T-cell (primary cell): ENCODE data around the gene ABCB9. TPM values are rescaled to one million over a fixed set of nuclear protein-coding genes. Genes with fewer than 3 reads are reported as not detected.

Experiments used
- ATAC-seq, 4 experiments: fragments of 200-7000 bp in 3 of 4; fragments of 150-1000 bp in 1 of 4; cut with Tn5 transposase; replicated peaks in 1 of 4; 1 replicate in 3 of 4; 2 replicates in 1 of 4; pipeline ENCODE4 v1.10.0; 2021; ENCODE audit warnings: moderate library complexity in 3 of 4, mild to moderate bottlenecking in 2 of 4, moderate number of reproducible peaks in 1 of 4
- CTCF ChIA-PET, 2 donors: fragments of 300-600 bp; sonication (Branson Sonifier 250); formaldehyde crosslinking; loops; one replicate each; lab custom pipeline; 2022; ENCODE audit warnings: antibody characterized with exemption in 2 of 2; lab: Charles Lee
- POLR2A ChIA-PET, 2 donors: fragments of 300-600 bp; sonication (Branson Sonifier 250); formaldehyde crosslinking; loops; one replicate each; lab custom pipeline; 2022; ENCODE audit warnings: antibody characterized with exemption in 2 of 2; lab: Charles Lee
- DNase-seq, 35 experiments: peaks; one replicate each; pipeline versions ENCODE4 v3.0.0 to v3.0.0-alpha.2; 2013 to 2023
- H3K27ac ChIP-seq: one replicate; pipeline ENCODE4 v1.5.1; 2013; ENCODE audit warnings: low read length
- H3K27me3 ChIP-seq, 2 experiments: replicated peaks in 1 of 2; 1 replicate in 1 of 2; 2 replicates in 1 of 2; pipeline versions ENCODE4 v1.6.1 to v1.7.0; 2013; ENCODE audit warnings: low read length in 1 of 2, mixed read lengths in 1 of 2; ENCODE audit not compliant: control insufficient read depth in 2 of 2, insufficient read depth in 2 of 2; ENCODE audit errors: extremely low read depth in 1 of 2
- H3K36me3 ChIP-seq, 2 donors: 1 replicate in 1 of 2; 2 replicates in 1 of 2; pipeline versions ENCODE4 v1.6.1 to v1.7.0; 2013; ENCODE audit warnings: low read length in 1 of 2; ENCODE audit not compliant: control insufficient read depth in 2 of 2, insufficient read depth in 1 of 2; ENCODE audit errors: extremely low read depth in 1 of 2
- H3K4me1 ChIP-seq, 2 experiments: 1 replicate in 1 of 2; 2 replicates in 1 of 2; pipeline versions ENCODE4 v1.6.1 to v1.7.0; 2013; ENCODE audit warnings: low read length in 2 of 2, mixed read lengths in 1 of 2; ENCODE audit not compliant: insufficient read depth in 2 of 2, control insufficient read depth in 1 of 2; ENCODE audit errors: extremely low read depth in 1 of 2
- H3K4me3 ChIP-seq, 2 donors: 1 replicate in 1 of 2; 2 replicates in 1 of 2; pipeline versions ENCODE4 v1.5.1 to v1.7.0; 2013; ENCODE audit warnings: mild to moderate bottlenecking in 2 of 2, low read length in 1 of 2, moderate library complexity in 1 of 2; ENCODE audit not compliant: control insufficient read depth in 1 of 2; ENCODE audit errors: extremely low read depth in 1 of 2
- H3K9me3 ChIP-seq: 2 replicates; pipeline ENCODE4 v1.7.0; 2013
- H3K27ac Mint-ChIP-seq, 2 donors: one replicate each; pipeline ENCODE4 v1.8.0; 2020 to 2021; ENCODE audit warnings: mild to moderate bottlenecking in 2 of 2, mixed read lengths in 2 of 2
- H3K27me3 Mint-ChIP-seq, 2 donors: one replicate each; pipeline ENCODE4 v1.8.0; 2021 to 2022; ENCODE audit warnings: mixed read lengths in 2 of 2
- H3K36me3 Mint-ChIP-seq: one replicate; pipeline ENCODE4 v1.8.0; 2021; ENCODE audit warnings: mixed read lengths
- H3K4me1 Mint-ChIP-seq, 3 donors: one replicate each; pipeline ENCODE4 v1.8.0; 2020 to 2022; ENCODE audit warnings: mixed read lengths in 3 of 3, mild to moderate bottlenecking in 1 of 3
- H3K4me3 Mint-ChIP-seq, 3 donors: one replicate each; pipeline ENCODE4 v1.8.0; 2020 to 2022; ENCODE audit warnings: mild to moderate bottlenecking in 3 of 3, mixed read lengths in 3 of 3, moderate library complexity in 3 of 3
- H3K9me3 Mint-ChIP-seq, 3 donors: one replicate each; pipeline ENCODE4 v1.8.0; 2020 to 2022; ENCODE audit warnings: mixed read lengths in 3 of 3
- WGBS: methylation state at CpG from one replicate; pipeline ENCODE4 v1.1.5; 2013; ENCODE audit warnings: missing lambda C conversion rate; ENCODE audit not compliant: insufficient coverage; 5-methylcytosine and 5-hydroxymethylcytosine counted together
- total RNA-seq, 35 experiments: library from RNA in 6 of 35; stranded (reverse) in 6 of 35; fragments of 120-200 nt in 1 of 35; gene quantifications; one replicate each; pipeline versions ENCODE4 v1.2.1 to v1.2.4 and lab custom pipeline; 2013 to 2026

Gene ABCB9
- total RNA-seq, 5 donors from 2014 or later (not counting 1 experiment from before 2014, with no cell fraction given): 5.6 to 7.2 (median 6.1) TPM

DNA sequence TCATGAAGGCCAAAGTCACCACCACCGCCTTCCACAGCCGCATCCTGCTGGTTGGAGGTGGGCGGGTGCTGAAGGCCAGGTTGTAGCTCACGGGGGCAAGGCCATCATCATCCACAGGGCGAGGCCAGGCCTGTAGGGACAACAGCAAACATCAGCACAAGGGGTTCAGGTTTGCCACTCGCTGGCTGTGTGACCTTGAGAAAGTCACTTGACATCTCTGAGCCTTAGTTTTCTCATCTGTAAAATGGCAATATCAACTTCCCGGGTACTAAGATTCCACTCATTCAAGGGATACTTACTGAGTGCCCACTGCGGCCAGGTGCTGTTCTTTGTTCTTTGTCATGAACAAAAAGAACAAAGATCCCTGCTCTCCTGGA is 6.1 kb downstream of the ABCB9 start:
- H3K36me3 Mint-ChIP-seq: peaks cover 4% of the 10 kb centered on the region
- CTCF ChIA-PET: no interaction called here

DNA sequence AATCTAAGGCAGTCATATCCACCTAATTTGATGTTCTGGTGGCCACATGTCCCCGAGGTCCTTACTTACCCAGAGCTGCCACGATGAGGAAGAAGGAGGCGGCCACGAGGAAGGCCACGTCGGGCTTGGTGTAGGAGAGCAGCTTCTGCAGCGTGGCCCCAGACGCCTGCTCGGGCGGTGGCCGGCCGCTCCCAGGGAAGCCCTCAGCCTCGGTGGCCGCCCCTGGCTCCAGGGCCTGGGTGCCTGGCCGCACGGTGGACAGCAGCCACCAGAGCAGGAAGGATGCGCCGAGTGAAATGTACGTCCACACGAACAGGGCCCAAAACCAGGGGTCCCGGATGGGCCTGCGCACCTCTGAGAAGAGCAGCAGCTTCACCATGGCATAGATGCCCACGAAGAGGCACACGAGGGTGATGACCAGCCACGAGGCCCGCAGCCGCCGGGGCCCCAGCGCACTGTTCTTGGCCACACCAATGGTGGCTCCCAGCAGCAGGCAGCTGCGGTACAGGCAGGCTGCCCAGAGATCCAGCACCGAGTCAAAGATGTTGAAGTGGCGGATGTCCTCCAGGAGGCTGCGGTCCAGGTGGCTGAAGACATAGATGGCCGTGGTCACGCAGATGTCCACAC is 6.6 kb downstream of the ABCB9 start:
- ChIA-PET POLR2A (no interaction called here), CTCF (no interaction called here)
- Mint-ChIP-seq H3K4me1 (peaks cover under 1 to 3% (median 2%) of the 10 kb centered on the region in 3 donors), H3K27me3 (no peaks in the 10 kb centered on the region), H3K4me3 (no peak overlapping the region), H3K9me3 (no peaks in the 10 kb centered on the region), H3K27ac (no peak overlapping the region), H3K36me3 (peaks cover 4% of the 10 kb centered on the region)
- Histone ChIP-seq H3K9me3 (no peaks in the 10 kb centered on the region), H3K4me3 (no peak overlapping the region), H3K36me3 (peaks cover 0 to 2% of the 10 kb centered on the region in 2 donors), H3K27ac (no peak overlapping the region), H3K4me1 (no peaks in the 10 kb centered on the region), H3K27me3 (no peaks in the 10 kb centered on the region)
- no peak for DNase-seq
- ATAC-seq: no peak
- 98% methylated on average over 31 of the region's 35 CpGs for WGBS

More for the DNA sequence above, 6.1 kb downstream of the ABCB9 start:
- Mint-ChIP-seq H3K4me3 (no peak overlapping the region), H3K27ac (no peak overlapping the region), H3K4me1 (peaks cover 4 to 7% (median 6%) of the 10 kb centered on the region in 3 donors), H3K27me3 (no peaks in the 10 kb centered on the region), H3K9me3 (no peaks in the 10 kb centered on the region)
- no peaks in the 10 kb centered on the region for H3K9me3 ChIP-seq
- H3K4me1 ChIP-seq: peaks cover 0 to 4% of the 10 kb centered on the region in 2 experiments
- H3K27me3 ChIP-seq: no peaks in the 10 kb centered on the region
- WGBS: 96% methylated on average over 7 of the region's 8 CpGs
- POLR2A ChIA-PET: interaction anchor here in 1 of 2 donors (0.6 kb wide), 1 partner anchor 386 kb away, joined by 4 read pairs; no protein-coding TSS in a partner anchor
- DNase-seq: no peak
- H3K27ac ChIP-seq: no peak overlapping the region
- H3K36me3 ChIP-seq: peaks cover 0 to 2% of the 10 kb centered on the region in 2 donors
- ATAC-seq: no peak
- H3K4me3 ChIP-seq: no peak overlapping the region

DNA sequence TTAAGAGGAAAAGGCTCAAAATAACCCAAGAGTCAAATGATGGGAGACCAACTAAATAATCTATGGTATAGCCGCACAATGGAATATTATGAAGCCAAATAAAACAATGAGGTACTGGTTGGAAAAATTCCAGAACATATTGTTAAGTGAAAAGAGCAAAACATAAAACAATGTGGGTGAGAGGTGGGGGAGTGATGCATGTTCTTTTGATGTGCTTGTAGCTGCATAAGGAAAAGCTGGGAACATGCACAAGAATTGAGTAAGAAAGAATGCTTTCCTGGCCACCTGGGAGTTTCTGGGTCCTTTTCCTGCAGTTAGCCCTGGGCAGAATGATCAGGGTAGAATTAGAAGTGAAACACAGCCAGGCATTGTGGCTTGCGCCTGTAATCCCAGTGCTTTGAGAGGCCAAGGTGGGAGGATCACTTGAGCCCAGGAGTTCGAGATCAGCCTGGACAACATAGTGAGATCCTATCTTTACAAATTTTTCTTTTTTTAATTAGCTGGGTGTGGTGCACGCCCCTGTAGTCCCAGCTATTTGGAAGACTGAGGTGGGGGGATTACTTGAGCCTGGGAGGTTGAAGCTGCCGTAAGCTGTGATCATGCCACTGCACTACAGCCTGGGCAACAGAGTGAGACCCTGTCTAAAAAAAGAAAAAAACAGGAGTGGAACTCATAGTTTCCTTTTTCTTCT is 7.9 kb downstream of the ABCB9 start:
- POLR2A ChIA-PET: no interaction called here
- H3K9me3 Mint-ChIP-seq: no peaks in the 10 kb centered on the region
- H3K36me3 ChIP-seq: peaks cover 0 to 2% of the 10 kb centered on the region in 2 donors
- no peak overlapping the region for H3K27ac Mint-ChIP-seq
- H3K27me3 ChIP-seq: no peaks in the 10 kb centered on the region
- H3K9me3 ChIP-seq: no peaks in the 10 kb centered on the region
- CTCF ChIA-PET: no interaction called here
- 80% methylated on average over 2 of the region's 5 CpGs for WGBS
- H3K4me1 Mint-ChIP-seq: no peaks in the 10 kb centered on the region
- H3K36me3 Mint-ChIP-seq: peaks cover 4% of the 10 kb centered on the region
- H3K4me3 Mint-ChIP-seq: no peak overlapping the region
- H3K4me1 ChIP-seq: no peaks in the 10 kb centered on the region
- no peak overlapping the region for H3K27ac ChIP-seq
- no peak overlapping the region for H3K4me3 ChIP-seq
- no peaks in the 10 kb centered on the region for H3K27me3 Mint-ChIP-seq
- DNase-seq: no peak
- ATAC-seq: no peak

DNA sequence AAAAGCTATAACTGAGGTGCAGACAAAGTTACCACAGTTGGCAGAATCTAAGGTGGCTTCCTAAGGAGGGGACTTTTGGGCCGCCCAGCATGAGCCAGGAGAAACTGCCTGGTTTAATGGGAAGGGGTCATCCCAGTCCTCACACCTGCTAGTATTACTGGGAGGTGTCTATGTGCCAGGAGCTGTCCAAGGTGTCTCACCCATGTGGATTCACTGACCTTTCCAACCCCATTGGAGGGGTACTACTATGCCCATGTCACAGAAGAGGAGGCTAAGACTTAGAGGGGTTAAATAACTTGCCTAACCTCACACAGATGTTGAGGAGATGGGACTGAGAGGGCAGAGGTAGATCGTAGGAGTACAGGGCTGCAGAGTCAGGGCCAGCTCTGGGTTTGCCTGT is 10.2 kb downstream of the ABCB9 start:
- Mint-ChIP-seq H3K4me3 (no peak overlapping the region), H3K4me1 (peaks cover 4 to 6% (median 5%) of the 10 kb centered on the region in 3 donors), H3K36me3 (peaks cover 4% of the 10 kb centered on the region), H3K27me3 (no peaks in the 10 kb centered on the region), H3K27ac (no peak overlapping the region), H3K9me3 (no peaks in the 10 kb centered on the region)
- ATAC-seq: no peak
- Histone ChIP-seq H3K4me3 (no peak overlapping the region), H3K36me3 (peaks cover 0 to 2% of the 10 kb centered on the region in 2 donors), H3K4me1 (peaks cover 0 to 6% of the 10 kb centered on the region in 2 experiments), H3K9me3 (no peaks in the 10 kb centered on the region), H3K27me3 (no peaks in the 10 kb centered on the region), H3K27ac (no peak overlapping the region)
- WGBS: no CpG with 5 or more reads among the region's 2 CpGs
- DNase-seq: no peak
- ChIA-PET POLR2A (no interaction called here), CTCF (interaction anchor here in 1 of 2 donors (0.6 kb wide), 1 partner anchor 145 kb away, joined by 3 read pairs; no protein-coding TSS in a partner anchor)

DNA sequence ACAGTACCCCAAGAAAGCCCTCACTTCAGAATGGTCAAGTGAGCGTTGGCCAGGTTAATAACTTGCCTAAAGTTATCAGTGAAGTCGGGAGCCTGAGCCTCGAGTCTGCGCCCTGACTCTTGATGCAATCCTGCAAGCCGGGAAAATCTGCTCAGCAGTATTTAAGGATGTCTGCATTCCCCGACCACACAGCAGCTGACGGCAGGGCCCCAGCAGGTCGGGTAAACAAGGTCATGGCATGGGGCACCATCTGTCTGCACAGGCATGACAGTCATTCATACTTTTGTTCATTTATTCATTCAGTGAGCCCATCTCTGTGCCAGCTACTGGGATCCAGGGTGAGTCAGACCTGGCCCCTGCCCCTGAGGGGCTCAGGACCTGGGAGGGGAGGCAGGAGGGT is 11.1 kb downstream of the ABCB9 start:
- H3K36me3 ChIP-seq: peaks cover 0 to 2% of the 10 kb centered on the region in 2 donors
- no peak overlapping the region for H3K4me3 ChIP-seq
- CTCF ChIA-PET: interaction anchor here in 1 of 2 donors (0.6 to 3.6 kb wide), 3 partner anchors 67 to 1548 kb away, joined by 3 to 13 read pairs (median 4); no protein-coding TSS in a partner anchor
- 84% methylated on average over 8 of the region's 8 CpGs for WGBS
- H3K9me3 Mint-ChIP-seq: no peaks in the 10 kb centered on the region
- no peak overlapping the region for H3K27ac Mint-ChIP-seq
- peaks cover 0 to 6% of the 10 kb centered on the region in 2 experiments for H3K4me1 ChIP-seq
- no peaks in the 10 kb centered on the region for H3K9me3 ChIP-seq
- no peaks in the 10 kb centered on the region for H3K27me3 Mint-ChIP-seq
- ATAC-seq (no peak), DNase-seq (no peak)
- H3K4me1 Mint-ChIP-seq: peaks cover 4 to 6% (median 5%) of the 10 kb centered on the region in 3 donors
- no peak overlapping the region for H3K4me3 Mint-ChIP-seq
- no peaks in the 10 kb centered on the region for H3K27me3 ChIP-seq
- H3K27ac ChIP-seq: no peak overlapping the region
- peaks cover 4% of the 10 kb centered on the region for H3K36me3 Mint-ChIP-seq
- POLR2A ChIA-PET: interaction anchor here in 1 of 2 donors (0.6 kb wide), 1 partner anchor 24 kb away, joined by 6 read pairs; no protein-coding TSS in a partner anchor

DNA sequence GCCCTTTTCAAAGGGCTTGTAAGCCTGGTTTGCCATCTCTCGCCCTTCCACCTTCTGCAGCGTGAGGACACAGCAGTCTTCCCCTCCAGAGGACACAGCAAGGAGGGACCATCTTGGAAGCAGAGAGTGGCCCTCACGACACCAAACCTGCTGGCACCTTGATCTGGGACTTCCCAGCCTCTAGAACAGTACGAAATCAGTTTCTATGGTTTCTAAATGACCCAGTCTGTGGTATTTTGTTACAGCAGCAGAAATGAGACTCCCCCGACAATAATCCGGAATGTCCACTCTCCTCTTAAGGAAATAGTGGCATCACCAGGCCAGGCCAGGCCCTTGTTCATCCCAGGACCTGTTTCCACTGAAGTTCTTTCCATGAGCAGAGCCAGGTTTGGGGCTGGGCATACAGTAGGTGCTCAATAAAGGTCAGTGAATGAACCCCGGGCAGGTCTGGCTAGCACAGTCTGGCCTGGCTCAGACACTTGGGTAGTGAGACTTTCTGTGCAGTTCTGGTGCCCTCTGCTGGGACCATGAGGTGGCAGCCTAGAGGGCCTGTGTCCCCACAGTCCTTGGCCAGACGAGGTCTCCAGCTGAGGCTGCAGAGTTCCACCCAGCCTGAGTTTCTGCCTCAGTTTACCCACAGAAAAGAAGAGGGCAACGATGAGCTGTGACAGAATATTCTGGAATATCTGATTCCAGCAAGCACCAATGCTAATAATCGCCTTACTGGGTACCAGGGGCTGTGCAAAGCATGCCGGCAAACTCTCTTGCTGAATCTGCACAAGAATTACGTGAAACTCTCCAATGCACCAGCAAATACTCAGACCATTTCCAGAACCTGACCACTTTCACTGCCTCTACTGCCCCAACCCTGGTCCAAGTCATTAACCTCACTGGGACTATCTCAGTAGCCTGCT is 14.0 kb downstream of the ABCB9 start:
- Histone ChIP-seq H3K27me3 (no peaks in the 10 kb centered on the region), H3K4me1 (peaks cover 0 to 14% of the 10 kb centered on the region in 2 experiments), H3K9me3 (no peaks in the 10 kb centered on the region), H3K27ac (no peak overlapping the region), H3K36me3 (no peaks in the 10 kb centered on the region), H3K4me3 (no peak overlapping the region)
- ChIA-PET POLR2A (no interaction called here), CTCF (interaction anchor here (0.6 to 3.6 kb wide), 10 partner anchors 22 to 286 kb away, joined by 3 to 13 read pairs (median 3); no protein-coding TSS in a partner anchor)
- no peaks in the 10 kb centered on the region for H3K9me3 Mint-ChIP-seq
- ATAC-seq (peak; percentile 93 to 99 (median 98)), DNase-seq (peak; percentile 42 to 86 (median 66))
- no peak overlapping the region for H3K4me3 Mint-ChIP-seq
- H3K4me1 Mint-ChIP-seq: peaks cover 5 to 12% (median 11%) of the 10 kb centered on the region in 3 donors
- 77% methylated on average over 10 of the region's 12 CpGs for WGBS
- peaks cover 4% of the 10 kb centered on the region for H3K36me3 Mint-ChIP-seq
- H3K27ac Mint-ChIP-seq: no peak overlapping the region
- H3K27me3 Mint-ChIP-seq: no peaks in the 10 kb centered on the region
